ENCODE measurements around the gene TSPAN9.

DNA sequence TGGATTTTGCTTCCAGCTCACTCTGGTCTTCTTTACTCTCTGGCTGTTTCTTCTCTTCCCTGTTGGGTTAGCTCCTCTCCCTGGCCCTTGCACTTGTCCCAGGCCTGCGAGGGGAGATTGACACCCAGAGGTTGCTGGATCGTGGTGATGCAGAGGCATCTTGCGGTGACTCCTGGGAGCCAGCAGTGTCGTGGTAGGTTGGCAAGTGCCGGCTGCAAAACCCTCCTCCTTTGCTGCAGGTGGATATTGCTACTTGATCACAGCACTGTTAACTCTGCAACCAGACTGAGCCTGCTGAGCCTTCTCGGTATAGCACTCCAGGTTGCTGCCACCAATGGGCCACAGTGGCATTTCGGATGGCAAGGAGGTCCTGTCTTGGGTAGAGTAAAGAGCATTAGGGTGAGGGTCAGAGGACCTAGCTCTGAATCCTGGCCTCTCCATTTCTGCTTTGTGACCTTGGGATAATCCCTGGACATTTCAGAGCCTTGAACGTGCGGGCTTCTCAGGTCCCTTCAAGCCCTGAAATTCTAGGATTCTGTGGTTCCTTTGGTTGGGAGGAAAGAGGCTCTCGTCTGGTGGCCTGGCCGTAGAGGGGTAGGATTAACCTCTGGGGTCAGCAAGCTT is 87.4 kb downstream of the TSPAN9 start:
- TF ChIP-seq, protein P1, sequence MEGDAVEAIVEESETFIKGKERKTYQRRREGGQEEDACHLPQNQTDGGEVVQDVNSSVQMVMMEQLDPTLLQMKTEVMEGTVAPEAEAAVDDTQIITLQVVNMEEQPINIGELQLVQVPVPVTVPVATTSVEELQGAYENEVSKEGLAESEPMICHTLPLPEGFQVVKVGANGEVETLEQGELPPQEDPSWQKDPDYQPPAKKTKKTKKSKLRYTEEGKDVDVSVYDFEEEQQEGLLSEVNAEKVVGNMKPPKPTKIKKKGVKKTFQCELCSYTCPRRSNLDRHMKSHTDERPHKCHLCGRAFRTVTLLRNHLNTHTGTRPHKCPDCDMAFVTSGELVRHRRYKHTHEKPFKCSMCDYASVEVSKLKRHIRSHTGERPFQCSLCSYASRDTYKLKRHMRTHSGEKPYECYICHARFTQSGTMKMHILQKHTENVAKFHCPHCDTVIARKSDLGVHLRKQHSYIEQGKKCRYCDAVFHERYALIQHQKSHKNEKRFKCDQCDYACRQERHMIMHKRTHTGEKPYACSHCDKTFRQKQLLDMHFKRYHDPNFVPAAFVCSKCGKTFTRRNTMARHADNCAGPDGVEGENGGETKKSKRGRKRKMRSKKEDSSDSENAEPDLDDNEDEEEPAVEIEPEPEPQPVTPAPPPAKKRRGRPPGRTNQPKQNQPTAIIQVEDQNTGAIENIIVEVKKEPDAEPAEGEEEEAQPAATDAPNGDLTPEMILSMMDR (IDR thresholded peaks at IDR 0.05; ENCODE audit: low read depth, low read length): no peak
- no peak for TF ChIP-seq POLR2A (IDR thresholded peaks at IDR 0.05; ENCODE audit: extremely low read depth, insufficient read length)
- TF ChIP-seq, protein P2, sequence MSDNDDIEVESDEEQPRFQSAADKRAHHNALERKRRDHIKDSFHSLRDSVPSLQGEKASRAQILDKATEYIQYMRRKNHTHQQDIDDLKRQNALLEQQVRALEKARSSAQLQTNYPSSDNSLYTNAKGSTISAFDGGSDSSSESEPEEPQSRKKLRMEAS (IDR thresholded peaks at IDR 0.05; ENCODE audit: low read depth, low read length): no peak
- TF ChIP-seq MYC (IDR thresholded peaks at IDR 0.05; ENCODE audit: low read depth, low read length): no peak

Data from NB4 (cell line).